HG02642 (cell line): ENCODE data around the gene IMPA2.
"Not testable (repeated sequence)": the region's sequence is repeated elsewhere in the genome, so short reads cannot be mapped to it uniquely, and the experiment has no call there.

Experiments used
- ATAC-seq: cut with Tn5 transposase; IDR thresholded peaks from one replicate; pipeline ENCODE4 v1.9.1; 2021; ENCODE audit warnings: mild to moderate bottlenecking; ENCODE audit not compliant: unreplicated experiment, poor library complexity

IMPA2 gene

GRCh38 chr18:12064086-12064763, 82.9 kb downstream of the IMPA2 start:
- ATAC-seq = no peak

GRCh38 chr18:12065397-12065796, 84.1 kb downstream of the IMPA2 start:
- no peak for ATAC-seq

GRCh38 chr18:12066910-12067511, 85.7 kb downstream of the IMPA2 start:
- no peak for ATAC-seq

GRCh38 chr18:12067671-12068070, 86.4 kb downstream of the IMPA2 start:
- no peak for ATAC-seq

GRCh38 chr18:12068316-12068949, 87.1 kb downstream of the IMPA2 start:
- ATAC-seq = not testable (repeated sequence)

GRCh38 chr18:12068950-12069320, 87.6 kb downstream of the IMPA2 start:
- no peak for ATAC-seq

- not testable (repeated sequence) for ATAC-seq
Observed at GRCh38 chr18:12071066-12071465, 89.8 kb downstream of the IMPA2 start.

- ATAC-seq = no peak
Observed at GRCh38 chr18:12072996-12073395, 91.7 kb downstream of the IMPA2 start.

- no peak for ATAC-seq
Observed at GRCh38 chr18:12074736-12075135, 93.4 kb downstream of the IMPA2 start.

GRCh38 chr18:12076424-12077140, 95.3 kb downstream of the IMPA2 start:
- ATAC-seq = no peak

GRCh38 chr18:12077994-12078393, 96.7 kb downstream of the IMPA2 start:
- not testable (repeated sequence) for ATAC-seq

GRCh38 chr18:12079491-12080237, 98.4 kb downstream of the IMPA2 start:
- ATAC-seq = no peak
